SH-SY5Y (cell line): ENCODE data around the gene PPM1H.

Source experiments
- GATA2 ChIP-seq: IDR thresholded peaks from 2 replicates; pipeline ENCODE4 v1.6.1; 2011; ENCODE audit warnings: mild to moderate bottlenecking, low read depth, low read length
- GATA3 ChIP-seq: IDR thresholded peaks from 2 replicates; pipeline ENCODE4 v1.6.1; 2011; ENCODE audit warnings: low read depth, mild to moderate bottlenecking, low read length, moderate library complexity

DNA sequence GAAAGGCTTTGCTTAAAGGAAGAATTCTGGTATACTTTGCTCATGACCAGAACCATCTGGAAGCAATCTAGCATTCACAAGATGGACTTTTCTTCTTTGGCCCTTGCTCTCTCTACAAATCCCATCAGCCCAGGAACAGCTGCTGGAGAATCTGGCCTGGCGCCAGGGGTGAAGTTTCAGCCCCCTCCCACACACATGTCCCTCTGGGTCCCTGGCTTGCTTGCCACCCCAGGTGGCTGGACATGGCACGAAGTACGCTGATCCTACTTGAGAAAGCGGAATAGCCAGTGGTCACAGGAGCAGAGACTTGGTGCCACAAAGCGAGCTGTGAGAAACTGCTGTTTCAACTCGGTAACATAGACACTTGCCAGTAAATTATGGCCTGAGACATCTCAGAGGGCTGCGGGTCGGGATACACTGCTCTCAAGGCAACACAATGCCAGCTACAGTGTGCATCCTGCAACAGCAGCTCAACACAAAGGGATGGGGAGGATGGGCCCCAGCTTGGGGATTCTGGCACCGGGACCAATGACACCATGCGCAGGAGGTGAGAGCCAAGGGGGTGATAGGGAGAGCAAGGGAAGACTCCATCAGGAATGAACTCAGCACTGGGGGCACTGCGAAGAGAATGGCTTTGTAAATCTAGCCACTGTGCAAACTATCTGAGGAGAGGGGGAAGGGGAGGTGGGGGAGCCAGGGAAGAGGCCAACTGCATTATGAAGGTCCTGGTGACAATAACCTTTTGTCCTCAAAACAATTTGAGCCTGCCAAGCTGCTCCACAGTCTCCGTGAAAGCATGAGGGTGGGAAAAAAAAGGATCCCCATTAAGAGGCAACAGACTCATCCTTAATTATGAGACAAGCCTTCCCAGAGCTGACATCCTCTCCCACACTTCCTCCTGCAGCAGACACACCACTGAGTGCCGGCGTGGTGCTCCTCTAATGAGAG is 219.9 kb downstream of the PPM1H start:
- TF ChIP-seq GATA3 (no peak), GATA2 (no peak)
